Iris pigment epithelial cell (primary cell): Measurements from ENCODE around the gene HSFX1.

Experiments
- DNase-seq: peaks from one replicate; pipeline ENCODE4 v3.0.0-alpha.2; 2011; ENCODE audit warnings: low read depth

HSFX1 gene

DNA sequence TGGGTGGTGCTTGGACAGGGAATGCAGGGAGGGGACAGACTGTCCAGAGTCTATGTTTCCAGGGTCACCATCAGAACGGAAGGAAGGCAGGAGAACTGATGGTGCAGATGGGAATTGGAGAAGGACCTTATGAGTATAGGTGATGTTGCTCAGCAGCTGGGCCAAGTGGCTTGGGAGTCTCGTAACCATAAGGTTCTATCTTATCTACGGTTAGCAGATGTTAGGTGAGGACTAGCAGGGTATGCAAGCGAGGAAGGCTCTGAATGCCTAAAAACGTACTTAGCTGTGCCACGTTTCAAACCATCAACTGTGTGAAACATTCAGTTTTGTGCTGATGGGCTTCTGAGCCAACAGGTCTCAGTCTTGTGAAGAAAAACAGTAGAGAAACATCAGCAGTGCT, 30.2 kb downstream of the HSFX1 start:
- no peak for DNase-seq

DNA sequence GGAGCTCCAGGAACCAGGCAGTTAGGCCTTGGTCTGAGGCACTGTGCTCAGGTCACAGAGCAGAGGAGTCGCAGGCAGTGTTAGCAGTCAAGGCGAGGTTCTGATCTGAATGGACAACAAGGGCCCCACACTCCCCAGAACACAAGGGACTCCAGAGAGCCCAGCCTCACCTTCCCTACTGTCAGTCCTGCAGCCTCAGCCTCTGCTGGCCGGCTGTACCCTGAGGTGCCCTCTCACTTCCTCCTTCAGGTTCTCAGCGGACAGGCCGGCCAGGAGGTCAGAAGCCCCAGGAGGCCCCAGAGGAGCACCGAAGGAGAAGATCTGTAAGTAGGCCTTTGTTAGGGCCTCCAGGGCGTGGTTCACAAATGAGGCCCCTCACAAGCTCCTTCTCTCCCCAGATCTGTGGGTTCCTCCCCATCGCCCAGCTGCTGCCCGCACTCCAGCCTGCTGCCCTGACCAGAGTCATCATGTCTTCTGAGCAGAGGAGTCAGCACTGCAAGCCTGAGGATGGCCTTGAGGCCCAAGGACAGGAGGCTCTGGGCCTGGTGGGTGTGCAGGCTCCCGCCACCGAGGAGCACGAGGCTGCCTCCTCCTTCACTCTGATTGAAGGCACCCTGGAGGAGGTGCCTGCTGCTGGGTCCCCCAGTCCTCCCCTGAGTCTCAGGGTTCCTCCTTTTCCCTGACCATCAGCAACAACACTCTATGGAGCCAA, 34.0 kb downstream of the HSFX1 start:
- DNase-seq, result no peak

DNA sequence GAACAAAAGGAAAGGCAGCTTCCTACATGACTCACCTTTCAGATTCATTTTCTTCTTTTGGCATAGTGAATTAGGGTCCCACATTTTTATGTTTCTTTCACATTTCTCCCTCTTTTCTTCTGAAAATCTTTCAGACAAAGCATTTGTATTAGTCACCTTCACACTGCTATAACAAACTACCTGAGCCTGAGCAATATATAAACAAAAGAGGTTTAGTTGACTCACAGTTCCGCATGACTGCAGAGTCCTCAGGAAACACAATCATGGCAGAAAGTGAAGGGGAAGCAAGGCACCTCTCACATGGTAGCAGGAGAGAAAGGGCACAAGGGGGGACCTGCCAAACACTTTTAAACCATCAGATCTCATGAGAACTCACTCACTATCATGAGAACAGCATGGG, 44.8 kb downstream of the HSFX1 start:
- no peak for DNase-seq

DNA sequence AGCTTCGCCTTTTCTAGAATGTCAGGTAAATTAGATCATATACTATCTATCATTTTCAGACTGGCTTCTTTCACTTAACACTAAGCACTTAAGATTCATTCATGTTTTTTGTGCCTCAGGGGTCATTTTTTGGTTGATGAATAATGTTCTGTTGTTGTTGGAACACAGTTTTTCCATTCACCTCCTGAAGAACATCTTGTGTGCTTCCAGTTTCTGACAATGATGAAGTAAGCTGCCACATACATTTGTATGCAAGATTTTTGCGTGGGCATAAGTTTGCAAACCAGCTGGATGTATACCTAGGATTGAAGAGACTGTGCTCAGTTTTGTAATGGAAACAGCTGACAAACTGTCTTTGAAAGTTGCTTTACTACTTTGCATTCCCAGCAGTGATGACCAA, 45.5 kb downstream of the HSFX1 start:
- DNase-seq, result no peak

DNA sequence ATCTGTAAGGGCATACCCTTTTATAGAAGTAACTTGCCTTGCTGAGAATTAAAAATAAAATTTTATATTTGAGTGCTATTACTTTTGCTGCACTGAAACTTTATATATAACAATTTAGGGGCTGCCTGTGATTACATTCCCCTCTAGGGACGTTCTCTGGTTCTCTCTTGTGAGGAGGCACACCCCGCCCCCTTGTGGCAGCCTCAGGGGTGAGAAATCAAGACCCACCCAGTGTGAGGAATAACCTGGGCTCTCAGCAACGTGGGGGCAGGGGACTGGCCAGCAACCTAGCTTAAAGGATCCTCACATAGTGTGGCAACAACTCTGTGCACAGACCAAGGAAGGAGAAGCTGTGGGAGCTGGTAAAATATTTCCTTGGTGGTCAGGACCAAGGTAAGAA, 51.6 kb downstream of the HSFX1 start:
- DNase-seq, result no peak
